Measurements from ENCODE around the gene DMKN.
A peak's percentile ranks its signal among the peaks of the same experiment; 100 is the strongest.

Gene DMKN

DNA sequence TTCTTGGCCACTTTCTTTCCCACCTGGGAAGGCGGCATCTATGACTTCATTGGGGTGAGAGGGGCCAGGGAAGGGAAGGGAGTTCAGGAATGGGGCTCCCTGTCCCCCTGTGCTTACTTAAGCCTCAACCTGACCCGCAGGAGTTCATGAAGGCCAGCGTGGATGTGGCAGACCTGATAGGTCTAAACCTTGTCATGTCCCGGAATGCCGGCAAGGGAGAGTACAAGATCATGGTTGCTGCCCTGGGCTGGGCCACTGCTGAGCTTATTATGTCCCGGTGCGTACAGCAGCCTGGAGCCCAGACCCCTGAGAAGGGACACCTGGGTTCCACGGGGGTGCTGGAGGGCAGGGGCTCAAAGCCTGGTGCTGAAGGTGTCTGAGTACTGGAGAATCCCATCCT is 33.1 kb upstream of the DMKN start:
- DNase-seq, result no peak

DNA sequence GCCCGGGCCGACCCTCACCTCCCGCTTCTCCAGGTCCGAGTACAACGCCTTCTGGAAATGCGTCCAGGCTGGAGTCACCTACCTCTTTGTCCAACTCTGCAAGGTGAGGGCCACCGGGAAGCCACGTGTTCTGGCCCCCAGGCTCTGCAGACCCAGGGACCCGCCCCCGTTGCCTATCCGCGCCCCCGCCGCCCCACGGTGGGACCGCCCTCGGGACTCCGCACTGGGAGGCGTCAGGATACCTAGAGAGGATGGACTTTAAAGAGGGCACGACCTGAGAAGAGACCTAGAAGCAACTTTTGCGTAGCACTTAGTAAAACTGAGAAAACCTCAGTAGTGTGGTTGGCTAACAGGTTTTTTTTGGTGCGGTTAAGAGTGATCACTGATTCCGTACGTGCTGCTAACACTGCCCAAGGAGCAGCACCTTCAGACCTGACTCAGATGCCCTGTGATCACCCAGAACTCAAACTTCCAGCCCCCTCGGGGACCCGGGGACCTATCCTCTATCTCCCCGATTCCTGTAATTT is 32.5 kb upstream of the DMKN start:
- peak in 1 of 2 experiments; percentile 12 for DNase-seq

DNA sequence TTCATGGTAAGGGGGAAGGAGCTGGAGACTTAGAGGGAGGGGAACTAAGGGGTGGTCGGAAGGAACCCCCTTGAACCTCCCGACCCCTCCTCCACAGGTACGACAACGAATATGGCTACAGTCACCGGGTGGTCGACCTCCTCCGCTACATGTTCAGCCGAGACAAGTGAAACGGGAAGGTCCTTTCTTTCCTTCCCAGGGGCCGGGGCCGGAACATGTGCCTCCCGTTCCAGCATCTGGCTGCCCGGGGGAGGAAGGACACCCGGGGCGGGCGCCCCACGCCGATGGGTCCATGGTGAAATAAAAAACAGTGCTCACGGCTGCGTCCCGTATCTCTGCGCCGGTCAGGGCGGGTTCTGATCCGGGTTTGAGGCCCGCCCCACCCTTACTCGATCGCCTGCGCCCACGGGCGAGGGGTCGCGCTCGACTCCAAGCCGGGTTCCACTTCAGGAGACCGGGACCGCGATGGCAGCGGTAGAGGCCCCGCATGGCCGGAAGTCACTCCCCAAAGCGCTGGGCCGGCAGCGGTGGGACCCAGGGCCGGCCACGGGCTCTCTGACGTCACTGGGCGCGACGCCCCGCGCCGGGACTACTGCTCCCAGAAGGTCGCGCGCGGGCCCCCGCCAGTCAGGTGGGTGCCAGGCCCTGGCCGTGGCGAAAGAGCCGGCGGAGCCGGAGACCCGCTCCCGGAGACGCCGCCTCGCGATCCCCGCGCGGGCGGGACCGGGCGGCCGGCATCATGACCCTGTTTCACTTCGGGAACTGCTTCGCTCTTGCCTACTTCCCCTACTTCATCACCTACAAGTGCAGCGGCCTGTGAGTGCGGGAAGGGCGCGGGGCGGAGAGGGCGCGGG is 31.8 kb upstream of the DMKN start, which contains the start of gene TMEM147:
TSS of gene TMEM147 (plus strand) at position 626 of the 854 bp plus-strand sequence. CDS start at position 740, 114 bp downstream.
- DNase-seq, result peak; percentile 86 to 91

DNA sequence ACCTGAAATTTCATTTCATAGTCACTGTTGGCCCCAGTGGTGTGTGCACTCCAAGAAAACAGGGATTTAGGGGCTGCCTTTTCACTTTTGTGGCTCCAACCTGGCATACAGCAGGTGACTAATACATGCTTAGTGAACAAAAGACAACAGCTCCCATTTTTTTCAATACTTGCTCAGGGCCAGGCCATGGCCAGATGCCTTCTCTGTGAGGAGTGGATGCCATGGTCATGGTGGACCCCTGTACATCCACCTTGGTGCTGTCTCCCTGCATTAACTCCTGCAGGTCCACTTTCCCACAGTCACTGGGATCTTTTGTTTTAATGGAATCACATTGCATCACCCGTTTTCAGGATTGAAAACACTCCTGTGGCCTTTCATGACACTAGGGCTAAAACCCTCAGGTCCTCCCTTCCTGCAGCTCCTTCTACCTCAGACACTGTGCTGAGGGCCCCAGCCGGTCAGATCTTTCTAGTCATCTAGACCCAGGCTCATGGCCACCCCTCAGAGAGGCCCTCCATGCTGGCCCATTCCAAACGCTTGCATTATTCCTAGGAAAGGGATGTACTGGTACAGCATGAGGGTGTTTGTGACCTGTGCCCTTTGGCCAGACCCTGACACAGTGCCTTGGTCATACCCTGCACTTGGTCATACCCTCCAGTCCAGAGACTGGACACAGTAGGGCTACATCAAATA is 30.8 kb upstream of the DMKN start:
- DNase-seq, result no peak

DNA sequence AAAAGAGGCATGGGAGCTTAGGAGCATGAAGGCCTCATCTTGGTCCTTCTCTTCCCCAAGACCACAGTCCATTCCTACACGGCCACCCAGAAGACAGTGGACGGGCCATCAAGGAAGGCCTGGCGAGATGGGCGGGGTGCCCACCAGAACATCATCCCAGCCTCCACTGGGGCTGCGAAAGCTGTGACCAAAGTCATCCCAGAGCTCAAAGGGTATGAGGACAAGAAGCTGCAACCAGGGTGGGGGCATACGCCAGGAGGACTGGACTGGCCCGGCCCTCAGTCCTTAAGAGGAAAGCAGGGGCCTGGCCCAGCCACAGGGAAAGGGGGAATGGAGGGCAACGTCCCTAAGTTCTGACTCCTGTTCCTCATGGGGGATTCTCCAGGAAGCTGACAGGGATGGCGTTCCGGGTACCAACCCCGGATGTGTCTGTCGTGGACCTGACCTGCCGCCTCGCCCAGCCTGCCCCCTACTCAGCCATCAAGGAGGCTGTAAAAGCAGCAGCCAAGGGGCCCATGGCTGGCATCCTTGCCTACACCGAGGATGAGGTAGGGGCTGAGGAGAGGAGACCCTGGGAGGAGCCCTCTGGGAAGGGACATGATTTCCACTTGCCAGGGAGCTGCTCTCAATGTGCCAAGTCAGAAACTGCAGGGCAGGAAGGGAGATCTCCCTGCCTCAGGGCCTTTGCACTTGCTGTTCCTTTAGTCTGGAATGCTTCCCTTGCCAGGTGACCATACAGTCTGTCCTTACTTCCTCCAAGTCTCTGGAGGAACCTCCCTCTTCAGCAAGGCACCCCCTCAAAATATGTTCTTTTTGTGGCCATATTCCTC is 30.0 kb upstream of the DMKN start:
- DNase-seq, result no peak

DNA sequence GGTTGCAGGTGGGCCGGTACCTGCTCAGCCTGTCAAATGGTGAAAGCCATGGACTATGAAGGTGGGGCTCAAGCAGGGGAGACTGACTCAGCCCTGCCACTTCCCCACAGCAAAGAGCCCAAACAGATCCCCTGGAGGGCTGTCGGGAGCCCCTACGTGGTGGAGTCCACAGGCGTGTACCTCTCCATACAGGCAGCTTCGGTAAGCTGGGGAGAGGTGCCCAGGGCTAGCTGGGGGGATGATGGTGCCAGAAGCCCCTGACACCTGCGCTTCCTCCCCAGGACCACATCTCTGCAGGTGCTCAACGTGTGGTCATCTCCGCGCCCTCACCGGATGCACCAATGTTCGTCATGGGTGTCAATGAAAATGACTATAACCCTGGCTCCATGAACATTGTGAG is 28.8 kb upstream of the DMKN start:
- DNase-seq, result no peak

DNA sequence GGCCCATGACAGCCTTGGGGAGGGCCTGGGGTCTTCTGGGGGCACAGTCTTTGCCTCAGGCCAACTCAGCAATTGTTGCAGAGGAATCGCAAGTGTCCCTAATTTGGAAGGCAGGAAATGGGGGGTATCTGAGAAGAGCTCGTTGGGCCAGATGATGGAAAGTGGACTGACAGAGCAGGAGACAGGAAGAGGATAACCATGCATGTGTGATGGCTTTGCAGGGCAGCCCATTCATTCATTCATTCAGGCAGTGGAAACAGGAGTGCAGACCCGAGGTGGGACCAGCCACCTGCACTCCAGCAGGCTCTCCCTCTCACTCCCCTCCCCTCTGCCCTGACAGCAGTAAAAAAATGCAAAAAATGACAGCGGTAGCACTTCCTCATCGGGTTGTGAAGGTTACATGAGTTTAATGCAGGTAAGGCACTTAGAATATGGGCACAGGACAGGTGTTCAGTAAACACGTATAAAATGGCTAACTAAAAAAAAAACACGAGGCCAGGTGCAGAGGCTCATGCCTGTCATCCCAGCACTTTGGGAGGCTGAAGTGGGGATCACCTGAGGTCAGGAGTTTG is 27.0 kb upstream of the DMKN start:
- no peak for DNase-seq

DNA sequence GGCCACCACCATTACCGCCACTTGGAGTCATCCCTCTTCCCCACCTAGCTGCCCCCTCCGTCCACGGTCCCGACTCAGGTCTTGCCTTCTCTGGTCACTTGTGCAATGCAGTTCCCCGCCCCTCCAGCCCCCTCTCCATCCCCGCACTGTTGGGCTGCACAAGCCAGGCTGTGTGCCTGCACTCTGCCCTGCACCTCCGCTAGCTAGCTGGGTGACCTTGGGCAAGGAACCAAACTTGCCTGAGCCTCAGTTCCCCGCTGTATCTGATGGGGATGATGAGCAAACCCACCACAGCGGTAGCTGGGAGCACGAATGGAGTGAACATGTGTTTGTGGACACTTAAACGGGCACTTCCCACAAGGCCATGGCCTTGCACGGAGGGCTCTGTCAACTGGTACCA is 26.4 kb upstream of the DMKN start:
- DNase-seq, result no peak

DNA sequence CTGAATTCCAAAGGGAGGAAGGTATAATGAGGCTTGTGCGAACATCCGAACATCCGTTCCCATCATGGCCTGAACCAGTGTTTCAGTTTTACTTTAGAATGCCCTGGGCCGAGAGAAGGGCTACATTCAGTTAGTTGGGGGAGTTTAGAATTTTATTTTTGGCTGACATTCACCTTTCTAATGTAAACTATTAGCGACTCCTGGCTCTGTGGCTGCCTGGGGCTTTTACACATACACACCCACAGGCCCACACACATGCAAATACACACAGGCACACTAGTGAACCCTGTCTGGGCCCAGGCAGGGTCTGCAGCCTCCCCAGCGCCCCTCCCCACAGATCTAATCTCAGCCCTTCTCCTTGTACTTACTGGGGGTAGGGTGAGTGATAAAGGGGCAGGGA is 25.9 kb upstream of the DMKN start:
- no peak for DNase-seq

DNA sequence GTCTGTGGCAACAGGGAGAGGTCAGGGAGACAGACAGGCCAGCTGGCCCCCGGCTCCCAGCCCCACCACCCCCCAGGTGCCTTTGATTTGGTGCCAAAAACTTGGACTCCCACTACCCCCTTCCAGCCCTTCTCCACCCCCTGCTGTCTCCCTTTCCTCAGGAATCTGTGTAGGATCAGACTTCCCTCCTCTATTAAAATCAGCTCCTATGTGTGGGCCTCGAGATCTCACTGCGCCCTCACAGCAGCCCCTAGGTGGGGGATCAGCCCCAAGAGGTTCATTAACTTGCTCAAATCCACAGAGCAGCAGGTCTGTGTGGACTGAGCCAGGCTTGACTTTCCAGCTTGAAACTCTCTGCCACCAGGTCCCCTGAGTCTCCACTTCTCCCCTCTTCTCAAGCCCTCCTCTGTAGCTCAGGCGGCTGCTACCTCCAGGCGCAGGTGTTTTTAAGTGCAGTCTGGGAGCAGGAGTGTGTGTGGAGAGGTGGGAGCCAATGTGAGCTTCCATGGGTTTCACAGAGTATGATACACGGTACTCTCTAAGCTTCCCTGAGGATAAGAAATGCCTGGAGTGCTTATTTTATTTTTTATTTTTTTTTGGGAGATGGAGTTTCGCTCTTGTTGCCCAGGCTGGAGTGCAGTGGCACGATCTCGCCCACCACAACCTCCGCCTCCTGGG is 21.5 kb upstream of the DMKN start:
- no peak for DNase-seq

DNA sequence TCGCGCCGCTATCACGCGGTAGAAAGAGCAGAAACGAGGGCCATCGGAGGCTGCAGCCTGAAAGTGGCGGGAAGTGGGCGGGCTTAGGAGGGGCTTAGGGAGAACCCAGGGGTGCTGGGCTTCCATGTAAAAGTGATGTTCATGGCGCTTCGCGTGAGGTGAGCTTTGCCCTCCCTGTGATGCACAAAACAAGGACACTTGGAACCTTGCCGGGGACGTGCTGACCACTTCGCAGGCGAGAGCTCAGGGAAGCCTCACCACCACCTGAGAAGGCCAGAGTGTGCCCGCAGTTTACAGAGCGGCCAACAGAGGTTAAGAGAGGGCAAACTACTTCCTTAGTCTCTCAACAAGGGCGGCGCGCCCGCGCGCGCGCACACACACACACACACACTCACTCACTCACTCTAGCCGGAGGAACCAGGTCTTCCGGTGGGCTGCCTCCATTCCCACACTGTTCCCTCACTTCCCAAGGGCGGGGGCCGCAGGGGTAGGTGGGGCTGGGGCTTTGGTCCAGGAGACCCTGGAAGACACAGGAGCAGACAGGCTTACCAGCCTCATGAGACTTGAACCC is 20.5 kb upstream of the DMKN start:
- DNase-seq, result no peak

DNA sequence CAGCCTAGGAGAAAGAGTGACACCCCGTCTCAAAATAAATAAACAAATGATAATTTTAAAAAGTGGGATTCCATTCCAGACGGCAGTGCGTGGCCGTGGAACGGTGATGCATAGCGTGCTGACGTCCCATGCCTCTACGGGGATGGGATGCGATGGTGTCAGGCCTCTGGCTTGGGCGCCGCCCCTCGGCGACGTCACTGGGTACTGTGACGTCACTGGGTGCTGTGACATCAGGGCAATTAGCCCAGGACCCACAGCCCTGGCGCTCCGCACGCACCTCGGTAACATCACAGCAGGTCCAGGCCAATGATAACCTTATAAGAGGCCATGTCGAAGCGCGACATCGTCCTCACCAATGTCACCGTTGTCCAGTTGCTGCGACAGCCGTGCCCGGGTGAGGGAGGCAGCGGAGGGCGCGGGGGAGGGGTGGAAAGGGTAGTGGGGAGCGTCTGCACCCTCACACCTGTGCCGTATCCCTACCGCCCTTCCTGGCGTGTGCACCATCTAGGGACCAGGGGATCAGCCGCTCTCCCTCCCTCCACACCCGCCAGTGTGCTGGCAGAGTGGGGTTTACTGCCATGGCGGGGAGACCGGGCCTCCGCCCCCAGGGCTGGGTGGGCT is 19.9 kb upstream of the DMKN start, which contains the start of gene GAPDHS:
TSS of gene GAPDHS (plus strand) at position 256 of the 621 bp plus-strand sequence. CDS start at position 328, 72 bp downstream.
- DNase-seq, result no peak

DNA sequence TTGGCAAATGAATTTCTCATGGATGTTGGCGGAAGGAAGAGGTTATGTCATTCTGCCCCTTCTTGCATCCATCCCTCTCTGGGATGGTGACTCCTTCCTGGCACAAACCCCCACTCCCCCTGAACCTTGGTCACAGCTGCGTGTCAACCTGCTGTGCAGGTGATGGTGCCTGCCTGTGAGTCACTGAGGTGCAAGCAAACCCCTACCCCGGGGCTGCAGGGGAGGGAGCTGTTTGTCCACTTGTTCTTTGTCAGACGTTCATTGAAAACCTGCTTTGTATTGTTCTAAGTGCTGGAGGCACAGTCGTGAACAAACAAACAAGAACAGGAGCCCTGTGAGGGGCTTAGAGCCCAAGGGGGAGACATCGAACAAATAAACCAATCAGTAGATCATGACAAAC is 17.8 kb upstream of the DMKN start:
- DNase-seq, result no peak

DNA sequence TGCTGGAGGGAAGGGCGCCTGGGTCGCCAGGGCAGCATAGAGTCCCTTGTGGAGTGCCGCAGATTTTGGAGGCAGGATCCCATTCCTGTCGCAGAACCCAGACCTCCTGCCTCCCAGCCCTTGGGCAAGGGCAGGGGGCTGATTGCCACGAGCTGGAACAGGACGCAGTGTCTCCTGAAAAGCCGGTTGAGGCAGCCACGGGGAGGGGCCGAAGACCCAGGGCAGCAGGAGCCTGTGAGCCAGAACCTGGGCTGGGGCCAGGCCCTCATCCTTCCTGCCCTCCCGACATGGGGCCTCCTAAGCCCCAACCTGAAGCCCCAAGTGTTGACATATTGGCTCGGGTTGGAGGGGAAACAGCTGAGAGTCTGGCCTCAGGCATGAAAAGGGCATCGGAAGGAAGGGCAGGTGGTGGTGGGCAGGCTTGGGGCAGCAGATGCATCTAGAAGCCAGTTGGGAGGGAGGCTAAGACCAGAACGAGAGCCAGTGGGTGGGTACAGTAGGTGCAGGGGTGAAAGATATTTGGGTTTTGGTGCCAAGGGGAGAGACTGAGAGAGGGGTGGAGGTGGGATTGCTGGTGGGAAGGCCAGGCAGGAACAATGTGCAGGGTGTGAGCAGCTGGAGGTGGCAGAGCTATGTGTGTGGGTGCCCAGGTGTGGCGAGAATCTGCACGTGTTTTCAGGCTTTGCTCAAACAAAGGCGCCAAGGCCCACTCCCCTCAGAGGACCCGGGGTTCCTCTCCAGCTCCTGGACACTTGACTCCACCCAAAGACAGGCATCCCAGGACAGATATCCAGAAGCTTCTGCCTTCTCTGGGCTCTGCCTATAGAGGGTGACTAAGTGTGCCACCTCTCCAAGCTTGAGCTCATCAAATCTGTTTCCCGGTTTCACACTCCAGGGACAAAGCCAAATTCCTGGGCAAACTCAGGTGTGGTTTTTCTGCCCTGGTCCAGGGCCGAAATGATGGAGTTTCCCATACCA is 16.1 kb upstream of the DMKN start:
- DNase-seq, result no peak

DNA sequence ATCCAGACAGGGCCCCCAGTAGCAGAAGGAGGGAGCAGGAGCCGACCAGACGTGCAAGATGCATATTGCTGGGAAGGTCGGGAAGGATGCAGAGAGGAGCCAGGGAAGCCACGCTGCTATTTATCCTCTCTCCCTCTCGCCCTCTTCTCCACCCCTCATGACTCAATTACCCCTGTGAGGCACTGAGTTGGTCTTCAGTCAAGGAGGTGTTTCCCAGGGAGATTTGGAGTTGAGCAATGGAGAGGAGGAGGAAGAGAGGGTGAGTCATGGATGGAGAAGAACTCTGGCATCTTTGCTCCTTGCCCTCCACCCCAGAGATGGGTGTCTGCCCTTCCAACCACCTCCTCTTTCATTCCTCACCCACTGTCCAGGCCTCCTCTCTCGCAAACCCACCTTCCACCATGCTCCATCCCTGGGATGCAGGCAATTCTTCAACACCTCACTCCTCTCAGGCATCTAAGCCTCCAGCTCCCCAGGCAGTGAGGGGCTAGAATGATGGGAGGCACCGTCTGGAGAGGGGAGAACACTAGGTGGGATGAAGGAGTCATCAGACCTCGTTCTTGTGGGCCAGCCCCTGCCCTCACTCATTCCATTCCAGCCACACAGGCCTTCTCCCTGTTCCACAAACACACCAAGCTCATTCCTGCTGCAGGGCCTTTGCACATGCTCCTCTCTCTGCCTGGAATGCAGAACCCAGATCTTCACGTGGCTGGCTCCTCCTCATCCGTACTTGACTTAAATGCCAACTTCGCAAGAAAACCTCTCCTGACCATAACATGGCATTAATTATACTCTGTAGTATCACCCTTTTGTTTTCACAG is 15.0 kb upstream of the DMKN start, which contains the start of gene SBSN:
TSS of gene SBSN (minus strand) at position 94 of the 821 bp plus-strand sequence. CDS start at position 64, 30 bp downstream.
- no peak for DNase-seq

DNA sequence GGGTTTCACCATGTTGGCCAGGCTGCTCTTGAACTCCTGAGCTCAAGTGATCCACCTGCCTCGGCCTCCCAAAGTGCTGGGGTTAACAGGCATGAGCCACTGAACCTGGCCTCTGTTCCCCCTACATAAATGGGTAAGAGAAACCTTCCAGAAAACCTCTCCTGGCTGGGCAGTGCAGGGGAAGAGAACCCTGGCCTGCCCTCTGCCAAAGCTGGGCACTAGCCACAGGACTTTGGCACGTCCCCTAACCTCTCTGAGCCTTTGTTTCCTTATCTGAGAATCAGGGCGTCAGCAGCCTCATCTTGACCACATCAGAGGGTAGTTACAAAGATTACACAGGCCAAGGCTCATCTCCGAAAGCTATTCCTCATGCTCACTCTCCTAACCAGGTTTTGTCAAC is 12.4 kb upstream of the DMKN start:
- no peak for DNase-seq

DNA sequence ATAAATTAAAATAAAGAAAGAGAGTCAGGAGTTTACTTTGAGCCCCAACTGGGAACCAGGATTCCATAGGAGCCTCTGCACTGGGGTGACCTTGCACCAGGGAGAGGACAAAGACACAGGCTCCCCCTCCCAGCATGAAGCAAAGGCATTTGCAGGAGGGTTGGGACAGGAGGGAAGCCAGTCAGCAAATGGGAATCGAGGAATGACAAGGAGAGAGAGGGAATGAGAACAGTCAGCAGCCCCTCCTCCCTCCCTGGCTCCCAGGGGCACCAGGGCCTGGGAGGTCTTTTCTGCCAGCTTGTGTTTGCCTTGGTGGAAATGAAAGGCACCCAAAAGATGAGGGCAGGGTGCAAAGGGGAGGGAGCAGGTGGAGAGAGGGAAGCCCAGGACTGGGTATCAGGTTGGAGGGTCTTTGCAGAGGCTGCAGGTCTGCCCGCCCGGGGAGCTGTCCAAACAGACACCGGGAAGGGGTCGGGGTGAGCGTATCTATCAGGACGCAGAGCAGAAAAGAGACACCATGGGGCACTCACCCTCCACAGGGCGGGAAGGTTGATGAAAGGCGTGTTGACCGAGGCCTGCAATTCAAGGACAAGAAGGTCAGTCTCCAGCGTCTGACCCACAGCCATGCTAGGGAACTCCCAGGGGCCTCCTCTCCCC is 10.9 kb upstream of the DMKN start:
- no peak for DNase-seq

DNA sequence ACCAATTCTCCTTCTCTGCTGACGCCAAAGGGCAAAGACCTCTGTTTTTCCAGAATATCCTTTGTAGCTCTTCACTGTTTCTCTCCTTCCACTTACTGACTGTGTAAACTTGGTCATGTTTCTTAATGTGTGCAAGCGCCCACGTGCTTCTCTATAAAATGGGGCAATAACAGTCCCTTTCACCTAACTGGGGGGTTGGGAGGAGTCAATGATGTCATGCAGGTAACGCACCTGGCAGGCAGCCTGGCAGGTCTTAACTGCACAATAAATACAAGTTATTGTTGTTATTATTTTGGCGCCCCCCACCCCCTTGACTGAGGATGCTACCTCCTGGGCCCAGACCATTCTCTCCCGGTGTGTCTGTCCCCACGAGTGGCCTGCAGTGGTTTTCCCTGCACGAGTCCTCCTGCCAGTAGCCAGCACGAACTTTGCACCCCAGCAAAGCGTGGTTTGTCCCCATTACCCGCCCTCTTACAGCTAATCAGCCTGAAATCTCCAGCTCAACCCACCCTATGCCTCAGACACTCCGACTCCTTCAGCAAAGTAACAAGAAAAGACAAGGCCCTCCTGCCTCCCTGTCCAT is 9.4 kb upstream of the DMKN start:
- no peak for DNase-seq

All from NCI-H2081 (cell line).